GM18517 (cell line): ENCODE measurements around the gene HMGCLL1.

Experiments
- ATAC-seq: cut with Tn5 transposase; IDR thresholded peaks from one replicate; pipeline ENCODE4 v1.9.1; 2021; ENCODE audit warnings: mild to moderate bottlenecking, moderate library complexity; ENCODE audit not compliant: unreplicated experiment

Gene HMGCLL1

GRCh38 chr6:55578537-55579363 lies at the start of gene HMGCLL1:
TSS of gene HMGCLL1 (minus strand) at chr6:55579192. CDS start at chr6:55579055, 137 bp downstream.
- no peak for ATAC-seq

DNA sequence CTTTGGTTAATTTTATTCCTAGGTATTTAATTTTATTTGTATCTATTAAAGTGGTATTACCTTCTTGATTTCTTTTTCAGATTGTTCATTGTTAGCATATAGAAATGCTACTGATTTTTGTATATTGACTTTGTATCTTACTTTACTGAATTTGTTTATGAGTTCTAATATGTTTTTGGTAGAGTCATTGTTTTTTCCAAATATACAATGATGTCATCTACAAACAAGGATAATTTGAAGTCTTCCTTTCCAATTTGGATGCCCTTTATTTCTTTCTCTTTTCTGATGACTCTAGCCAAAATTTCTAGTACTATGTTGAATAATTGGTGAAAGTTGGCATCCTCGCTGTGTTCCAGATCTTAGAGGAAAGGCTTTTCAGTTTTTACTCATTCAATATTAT lies 43.0 kb upstream of the HMGCLL1 start:
- ATAC-seq, result no peak

- no peak for ATAC-seq
Measured at GRCh38 chr6:55621244-55621643, 42.3 kb upstream of the HMGCLL1 start.

DNA sequence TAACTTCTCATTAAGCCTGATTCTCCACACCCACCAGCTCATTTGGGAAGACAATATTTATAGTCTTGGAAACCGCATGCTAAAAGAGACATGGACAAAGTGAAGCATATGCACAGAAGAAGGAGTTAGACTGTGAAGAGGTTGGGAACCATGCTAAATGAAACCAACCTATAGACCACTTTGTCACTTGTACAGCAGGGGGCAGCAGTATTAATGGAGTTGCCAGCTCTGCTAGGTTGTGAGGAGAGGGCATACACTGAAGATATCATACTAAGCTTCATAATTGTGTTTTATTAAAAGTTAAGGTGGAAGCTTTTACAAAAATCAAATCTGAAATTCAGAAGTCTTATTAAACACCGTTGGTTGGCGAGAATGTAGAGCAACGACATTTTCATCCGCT lies 38.3 kb upstream of the HMGCLL1 start:
- peak; percentile 76 for ATAC-seq

- no peak for ATAC-seq
Measured at GRCh38 chr6:55604021-55604420, 25.0 kb upstream of the HMGCLL1 start.

GRCh38 chr6:55601120-55601519 lies 22.1 kb upstream of the HMGCLL1 start:
- ATAC-seq, result no peak

- ATAC-seq, result no peak
Measured at GRCh38 chr6:55594442-55594841, 15.4 kb upstream of the HMGCLL1 start.

- ATAC-seq, result no peak
Measured at GRCh38 chr6:55584654-55585354, 5.8 kb upstream of the HMGCLL1 start.

- ATAC-seq, result no peak
Measured at GRCh38 chr6:55576811-55577210, 2.2 kb downstream of the HMGCLL1 start.

DNA sequence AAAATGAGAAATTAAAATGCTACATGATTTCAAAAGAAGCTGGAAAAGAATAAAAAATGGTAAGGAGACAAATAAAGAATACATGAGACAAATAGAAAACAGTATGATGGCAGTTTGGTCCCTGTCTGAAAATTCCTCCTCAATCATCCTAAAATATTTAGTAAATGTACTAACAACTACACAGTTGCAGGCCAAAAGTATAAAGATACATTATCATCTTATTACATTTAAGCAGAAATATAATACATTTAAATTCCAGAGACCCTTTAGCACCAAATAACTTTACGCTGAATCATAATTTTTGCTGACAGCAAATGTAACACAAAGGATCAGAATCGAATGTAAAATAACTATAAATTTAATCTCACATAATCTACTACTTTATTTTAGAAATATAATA lies 4.4 kb downstream of the HMGCLL1 start:
- ATAC-seq, result no peak

GRCh38 chr6:55569638-55570037 lies 9.4 kb downstream of the HMGCLL1 start:
- ATAC-seq, result no peak

DNA sequence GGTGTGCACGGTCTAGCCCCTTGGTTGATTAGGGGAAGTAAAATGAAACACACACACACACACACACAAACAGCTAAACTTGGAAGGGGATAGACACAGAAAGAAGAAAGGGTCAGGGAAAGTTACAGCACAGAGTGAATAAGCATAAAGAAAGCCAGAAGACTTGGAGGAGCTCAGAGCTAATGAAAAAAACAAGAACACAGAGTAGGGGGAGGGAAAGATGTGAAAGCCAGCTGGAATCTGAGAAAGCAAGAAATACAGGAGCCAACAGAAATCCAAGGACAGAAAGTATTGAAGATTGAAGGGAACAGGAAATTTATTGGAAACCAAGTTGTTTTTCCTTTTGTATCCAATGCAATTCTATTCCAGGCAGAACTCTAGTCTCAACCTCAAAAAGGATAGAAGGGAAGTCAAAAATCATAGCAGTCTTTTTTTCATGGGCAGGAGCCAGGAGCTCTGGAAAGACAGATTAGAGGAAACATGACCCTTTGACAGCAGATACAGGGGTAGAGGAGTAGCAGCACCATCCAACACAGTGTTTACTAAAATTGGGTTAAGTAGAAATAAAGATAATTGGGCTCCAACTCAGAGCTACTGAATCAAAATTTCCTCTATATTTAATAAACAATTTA lies 10.1 kb downstream of the HMGCLL1 start:
- no peak for ATAC-seq

- ATAC-seq, result no peak
Measured at GRCh38 chr6:55567558-55567957, 11.4 kb downstream of the HMGCLL1 start.

DNA sequence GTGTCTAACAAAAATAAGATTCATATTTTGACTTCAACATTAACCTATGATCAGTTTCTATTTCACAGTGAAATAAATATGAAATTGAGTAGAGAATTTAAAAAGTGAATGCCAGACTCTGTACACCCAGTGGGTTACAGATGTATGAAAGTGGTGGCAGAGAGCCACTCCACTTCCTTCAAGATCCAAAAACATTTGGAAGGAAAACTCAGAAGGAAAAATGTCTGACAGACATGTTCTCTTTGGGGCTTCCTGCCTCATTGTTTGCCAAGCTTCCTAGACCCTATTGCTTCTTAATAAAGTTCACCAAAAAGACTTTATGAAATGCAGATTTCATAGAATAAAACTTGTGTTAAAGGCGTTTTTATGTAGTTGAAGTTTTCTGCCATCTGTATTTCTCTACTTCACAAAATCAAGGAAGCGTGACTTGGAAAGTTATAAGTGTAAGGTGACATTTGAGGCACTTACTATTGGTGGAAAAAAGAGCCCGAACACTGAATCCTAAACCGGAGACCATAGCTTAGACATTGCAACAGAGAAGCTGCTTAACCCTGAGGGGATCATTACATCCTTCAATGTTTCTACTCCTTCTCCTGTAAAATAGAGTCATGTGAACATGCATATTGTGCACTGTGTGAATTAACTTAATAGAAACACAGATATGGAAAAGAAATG lies 12.8 kb downstream of the HMGCLL1 start:
- ATAC-seq, result no peak

DNA sequence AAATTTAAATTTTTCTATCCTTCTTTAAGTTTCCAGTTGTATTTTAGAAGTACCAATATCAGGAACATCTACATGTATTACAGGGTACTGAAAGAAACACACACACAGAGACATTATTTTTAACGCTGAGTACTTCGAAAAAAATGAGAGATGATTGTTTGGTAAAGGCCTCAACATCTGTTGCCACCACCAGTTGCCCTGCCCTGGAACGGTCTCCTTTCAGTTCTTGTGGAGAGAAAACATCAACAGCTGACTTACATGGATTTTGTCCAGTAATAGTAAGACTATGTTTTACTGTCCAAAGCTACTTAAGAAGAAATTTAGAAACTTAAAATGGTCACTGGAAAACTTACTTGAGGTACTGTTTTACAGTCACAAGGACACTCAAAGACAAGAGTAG lies 16.7 kb downstream of the HMGCLL1 start:
- ATAC-seq, result no peak

DNA sequence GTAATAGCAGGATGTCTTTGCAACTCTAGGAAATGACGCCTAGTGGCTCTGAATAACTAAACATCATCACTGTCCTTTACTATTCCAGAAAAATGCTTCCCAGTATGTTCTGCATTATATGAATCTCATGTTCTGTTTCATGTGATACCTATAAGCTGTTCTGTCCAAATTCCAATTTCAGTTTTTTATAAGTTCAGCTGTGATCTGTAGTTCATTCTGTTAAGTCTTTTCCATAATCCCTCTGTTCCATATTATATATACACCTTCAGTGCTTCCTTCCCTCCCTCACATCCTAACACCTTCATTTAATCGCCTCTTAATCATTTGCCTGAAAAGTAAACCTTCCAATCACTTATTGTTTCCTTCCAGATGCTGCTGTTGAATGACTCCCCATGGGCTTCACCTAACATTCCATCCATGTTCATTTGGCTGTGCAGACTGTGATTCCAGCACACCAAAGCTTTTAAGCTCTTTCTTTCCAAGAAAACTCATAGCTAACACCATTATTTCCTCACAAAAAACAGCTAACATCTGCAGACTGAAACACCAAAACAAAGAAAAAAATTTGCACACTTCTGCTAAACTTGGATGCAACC lies 18.6 kb downstream of the HMGCLL1 start:
- ATAC-seq, result no peak

- ATAC-seq, result no peak
Measured at GRCh38 chr6:55557146-55557545, 21.8 kb downstream of the HMGCLL1 start.

GRCh38 chr6:55545791-55546190 lies 33.2 kb downstream of the HMGCLL1 start:
- no peak for ATAC-seq

DNA sequence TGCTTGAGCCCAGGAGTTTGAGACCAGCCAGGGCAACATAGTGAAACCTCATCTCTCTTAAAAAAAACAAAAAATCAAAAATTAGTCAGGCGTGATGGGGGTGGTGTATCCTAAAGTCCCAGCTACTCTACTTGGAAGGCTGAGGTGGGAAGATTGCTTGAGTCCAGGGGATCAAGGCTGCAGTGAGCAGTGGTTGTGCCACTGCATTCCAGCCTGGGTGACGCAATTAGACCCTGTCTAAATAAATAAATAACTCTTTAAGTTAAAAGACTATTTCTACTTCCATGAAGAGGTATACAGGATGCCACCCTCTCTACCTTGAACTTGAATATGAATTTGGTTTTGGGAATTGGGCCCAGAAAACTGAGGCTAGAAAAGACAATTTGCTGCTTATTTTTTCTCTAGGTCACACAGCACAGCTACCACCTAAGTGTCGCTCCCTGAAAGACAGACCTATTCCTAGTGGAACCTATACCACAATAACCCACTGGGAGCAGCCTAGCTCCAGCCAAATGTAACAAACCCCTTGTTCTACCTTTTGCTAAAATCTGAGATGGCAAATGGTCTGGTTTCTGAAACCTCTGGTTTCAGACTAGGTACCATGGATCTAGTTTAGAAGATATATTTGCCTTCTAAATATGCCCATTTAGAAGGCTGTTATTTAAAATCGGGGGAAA lies 35.2 kb downstream of the HMGCLL1 start:
- no peak for ATAC-seq

GRCh38 chr6:55541024-55541423 lies 38.0 kb downstream of the HMGCLL1 start:
- no peak for ATAC-seq
